ENCODE data around the gene LMBRD1.

GRCh38 chr6:69785697-69786096 is 11.1 kb downstream of the LMBRD1 start:
- TF ChIP-seq SUZ12 (IDR thresholded peaks at IDR 0.05; ENCODE audit: extremely low read depth, insufficient read depth, insufficient read length) (no peak), YY1 (IDR thresholded peaks at IDR 0.05; ENCODE audit: insufficient read depth, insufficient read length) (no peak)

Measured in NT2/D1 (cell line).